ENCODE results near the gene GABBR1. TPM values are rescaled to one million over a fixed set of nuclear protein-coding genes. Genes with fewer than 3 reads are reported as not detected.

The GABBR1 gene
- total and polyA plus RNA-seq, 12 donors: 10.2 to 41.3 (median 18.2) TPM

DNA sequence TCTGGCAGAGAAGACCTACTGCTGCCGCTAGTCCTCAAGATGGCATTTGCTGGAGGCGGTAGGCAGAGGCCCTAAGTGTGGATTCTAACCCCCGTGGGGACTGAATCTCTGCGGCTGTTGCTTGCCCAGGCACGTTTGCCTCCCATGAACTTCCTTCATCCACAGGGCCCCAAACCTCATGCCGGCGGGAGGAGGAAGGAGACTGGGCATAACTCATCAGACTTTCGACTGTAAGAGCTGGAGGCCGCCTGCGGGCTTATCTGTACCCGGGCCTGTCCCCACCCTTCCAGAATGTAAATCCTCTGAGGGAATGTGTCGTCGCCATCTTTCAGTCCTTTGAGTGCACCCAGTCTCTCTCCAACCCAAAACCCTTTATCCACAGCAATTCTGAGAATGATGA, 47.0 kb upstream of the GABBR1 start:
- DNase-seq: no peak
- H3K27ac ChIP-seq: peak overlapping the region in 2 of 10 donors; percentile 25 to 61
- H3K4me3 ChIP-seq: peak overlapping the region in 2 of 10 donors; percentile 46 to 53
- no peaks in the 10 kb centered on the region for H3K36me3 ChIP-seq
- peaks cover 0 to under 1% (median 0%) of the 10 kb centered on the region in 11 donors for H3K9me3 ChIP-seq
- TF ChIP-seq, protein P1, sequence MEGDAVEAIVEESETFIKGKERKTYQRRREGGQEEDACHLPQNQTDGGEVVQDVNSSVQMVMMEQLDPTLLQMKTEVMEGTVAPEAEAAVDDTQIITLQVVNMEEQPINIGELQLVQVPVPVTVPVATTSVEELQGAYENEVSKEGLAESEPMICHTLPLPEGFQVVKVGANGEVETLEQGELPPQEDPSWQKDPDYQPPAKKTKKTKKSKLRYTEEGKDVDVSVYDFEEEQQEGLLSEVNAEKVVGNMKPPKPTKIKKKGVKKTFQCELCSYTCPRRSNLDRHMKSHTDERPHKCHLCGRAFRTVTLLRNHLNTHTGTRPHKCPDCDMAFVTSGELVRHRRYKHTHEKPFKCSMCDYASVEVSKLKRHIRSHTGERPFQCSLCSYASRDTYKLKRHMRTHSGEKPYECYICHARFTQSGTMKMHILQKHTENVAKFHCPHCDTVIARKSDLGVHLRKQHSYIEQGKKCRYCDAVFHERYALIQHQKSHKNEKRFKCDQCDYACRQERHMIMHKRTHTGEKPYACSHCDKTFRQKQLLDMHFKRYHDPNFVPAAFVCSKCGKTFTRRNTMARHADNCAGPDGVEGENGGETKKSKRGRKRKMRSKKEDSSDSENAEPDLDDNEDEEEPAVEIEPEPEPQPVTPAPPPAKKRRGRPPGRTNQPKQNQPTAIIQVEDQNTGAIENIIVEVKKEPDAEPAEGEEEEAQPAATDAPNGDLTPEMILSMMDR (IDR thresholded peaks at IDR 0.05): no peak
- peak in 3 of 8 donors; percentile 10 to 40 (median 35) for ATAC-seq
- H3K27me3 ChIP-seq: peaks cover 0 to 14% (median 0%) of the 10 kb centered on the region in 7 donors
- peaks cover 0 to 6% (median 0%) of the 10 kb centered on the region in 9 donors for H3K4me1 ChIP-seq
- 68 to 71% methylated on average over 13 of the region's 13 CpGs for WGBS, 2 donors
- intact Hi-C loops (cut with DNase I): no loop called here

DNA sequence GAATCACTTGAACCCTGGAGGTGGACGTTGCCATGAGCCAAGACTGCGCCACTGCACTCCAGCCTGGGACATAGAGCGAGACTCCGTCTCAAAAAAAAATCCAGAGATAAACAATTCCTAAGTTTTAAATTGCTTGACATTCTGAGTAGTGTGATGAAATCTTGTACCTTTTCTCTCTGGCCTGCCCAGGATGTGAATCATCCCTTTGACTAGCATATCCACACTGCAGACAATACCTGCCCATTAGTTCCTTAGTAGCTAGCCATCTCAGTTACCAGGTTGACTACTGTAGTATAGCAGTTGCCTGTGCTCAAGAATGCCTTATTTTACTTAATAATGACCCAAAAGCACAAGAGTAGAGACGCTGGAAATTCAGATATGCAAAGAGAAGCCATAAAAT, 45.1 kb upstream of the GABBR1 start:
- ATAC-seq (no peak), DNase-seq (no peak)
- TF ChIP-seq, protein P1 (IDR thresholded peaks at IDR 0.05): no peak
- Histone ChIP-seq H3K36me3 (no peaks in the 10 kb centered on the region), H3K4me1 (peaks cover 0 to 6% (median 0%) of the 10 kb centered on the region in 9 donors), H3K9me3 (no peaks in the 10 kb centered on the region), H3K27ac (peak overlapping the region in 1 of 10 donors; percentile 8), H3K27me3 (peaks cover 0 to 14% (median 0%) of the 10 kb centered on the region in 7 donors), H3K4me3 (no peak overlapping the region)
- intact Hi-C loops (cut with DNase I): no loop called here
- 89 to 93% methylated on average over 5 of the region's 5 CpGs for WGBS, 2 donors

DNA sequence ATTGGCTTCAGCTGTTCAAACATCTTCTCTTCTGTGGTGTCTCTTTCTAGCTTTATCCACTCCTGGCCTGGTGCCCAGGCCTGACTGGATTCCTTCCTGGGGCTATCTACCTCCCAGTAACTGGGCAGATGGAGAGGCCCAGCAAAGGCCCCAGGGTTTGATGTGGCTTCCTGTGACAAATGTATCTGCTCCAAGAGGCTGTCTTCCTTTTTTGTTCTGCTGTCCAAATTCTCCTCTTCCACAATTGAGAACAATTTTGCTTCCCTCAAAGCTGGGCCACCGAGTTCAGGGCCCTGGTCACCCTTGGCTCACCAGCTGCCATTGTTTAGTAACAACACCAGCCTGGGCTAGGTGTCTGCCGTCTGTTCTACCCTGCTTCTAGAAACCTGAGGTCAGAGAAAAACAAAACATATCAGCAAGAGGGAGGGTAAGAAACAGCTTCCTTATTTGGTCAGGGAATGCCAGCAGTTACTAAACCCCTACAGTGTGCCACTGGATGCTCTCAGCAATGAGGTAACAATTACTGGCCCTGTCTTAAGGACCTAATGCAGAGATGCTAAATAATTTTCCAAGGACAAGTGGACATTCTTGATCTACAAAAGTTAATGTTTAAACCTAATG, 44.1 kb upstream of the GABBR1 start:
- Histone ChIP-seq H3K27ac (peak overlapping the region in 1 of 10 donors; percentile 43), H3K4me3 (no peak overlapping the region), H3K9me3 (no peaks in the 10 kb centered on the region), H3K36me3 (no peaks in the 10 kb centered on the region), H3K4me1 (peaks cover 0 to 6% (median 0%) of the 10 kb centered on the region in 9 donors), H3K27me3 (peaks cover 0 to 14% (median 7%) of the 10 kb centered on the region in 7 donors)
- intact Hi-C loops (cut with DNase I): no loop called here
- DNase-seq (no peak), ATAC-seq (peak in 3 of 8 donors; percentile 43 to 53 (median 52))
- 26 to 42% methylated on average over 2 of the region's 2 CpGs for WGBS, 2 donors
- TF ChIP-seq, protein P1 (IDR thresholded peaks at IDR 0.05): no peak

DNA sequence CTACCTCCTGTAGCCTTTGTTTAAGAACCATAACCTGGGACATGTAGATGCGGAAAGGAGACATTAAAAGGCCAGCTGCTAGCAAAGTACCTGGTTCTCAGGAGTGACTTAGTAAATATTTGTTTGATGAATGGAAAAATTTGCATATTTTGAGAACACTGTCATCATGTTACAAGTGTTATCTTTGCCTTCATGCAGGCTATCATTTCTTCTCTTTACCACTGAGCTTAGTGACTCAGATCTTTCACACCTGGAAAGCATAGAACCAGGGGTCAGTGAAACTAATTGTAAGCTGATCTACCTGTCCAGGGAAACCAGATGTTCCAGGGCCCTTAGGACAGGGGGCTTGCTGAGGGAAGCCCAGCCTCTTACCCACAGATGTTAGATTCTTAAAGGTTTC, 42.6 kb upstream of the GABBR1 start:
- TF ChIP-seq, protein P1 (IDR thresholded peaks at IDR 0.05): no peak
- Histone ChIP-seq H3K36me3 (no peaks in the 10 kb centered on the region), H3K4me1 (peaks cover 0 to 6% (median 0%) of the 10 kb centered on the region in 9 donors), H3K4me3 (no peak overlapping the region), H3K27me3 (peaks cover 0 to 14% (median 8%) of the 10 kb centered on the region in 7 donors), H3K27ac (no peak overlapping the region), H3K9me3 (no peaks in the 10 kb centered on the region)
- WGBS, 2 donors: 93 to 98% methylated on average over 1 of the region's 1 CpG
- DNase-seq (no peak), ATAC-seq (no peak)
- intact Hi-C loops (cut with DNase I): no loop called here
